PFSK-1 (cell line): ENCODE results near the gene RGS4.

Experiments
- POLR2AphosphoS5 ChIP-seq: IDR thresholded peaks from 2 replicates; pipeline ENCODE4 v1.6.1; 2012; ENCODE audit warnings: low read depth, mild to moderate bottlenecking, control low read depth, low read length, moderate library complexity
- TAF1 ChIP-seq: IDR thresholded peaks from 2 replicates; pipeline ENCODE4 v1.6.1; 2012; ENCODE audit warnings: low read length, control low read depth, borderline replicate concordance; ENCODE audit not compliant: insufficient read depth
- TF ChIP-seq, protein P1 (sequence below), 2 experiments: IDR thresholded peaks; 2 replicates each; pipeline versions ENCODE4 v1.6.1 to v1.8.0; 2011 to 2012; ENCODE audit warnings: low read depth in 2 of 2, low read length in 2 of 2, control low read depth in 1 of 2, inconsistent platforms in 1 of 2, mild to moderate bottlenecking in 1 of 2, moderate library complexity in 1 of 2; ENCODE audit not compliant: insufficient read depth in 1 of 2

DNA sequence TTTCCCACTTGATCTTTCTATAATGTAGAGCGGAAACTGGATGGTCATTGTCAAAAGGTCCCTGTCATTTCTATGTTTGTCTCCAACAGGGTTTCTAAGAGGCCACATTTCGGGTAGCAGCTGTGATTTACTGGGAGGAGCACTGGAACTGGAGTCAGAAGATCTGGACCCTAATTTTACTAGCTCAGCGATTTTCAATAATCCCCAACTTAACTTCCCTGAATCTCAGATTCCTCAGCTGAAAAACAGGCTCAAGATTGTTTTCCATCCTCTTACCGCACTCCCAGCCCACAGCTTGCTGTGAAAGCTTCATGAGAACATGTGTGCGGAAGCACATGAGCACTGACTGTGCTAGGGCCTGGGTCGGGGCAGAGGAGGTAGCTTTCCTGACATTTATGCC is 19.9 kb upstream of the RGS4 start:
- TF ChIP-seq TAF1 (no peak), POLR2AphosphoS5 (no peak)
- TF ChIP-seq, protein P1, sequence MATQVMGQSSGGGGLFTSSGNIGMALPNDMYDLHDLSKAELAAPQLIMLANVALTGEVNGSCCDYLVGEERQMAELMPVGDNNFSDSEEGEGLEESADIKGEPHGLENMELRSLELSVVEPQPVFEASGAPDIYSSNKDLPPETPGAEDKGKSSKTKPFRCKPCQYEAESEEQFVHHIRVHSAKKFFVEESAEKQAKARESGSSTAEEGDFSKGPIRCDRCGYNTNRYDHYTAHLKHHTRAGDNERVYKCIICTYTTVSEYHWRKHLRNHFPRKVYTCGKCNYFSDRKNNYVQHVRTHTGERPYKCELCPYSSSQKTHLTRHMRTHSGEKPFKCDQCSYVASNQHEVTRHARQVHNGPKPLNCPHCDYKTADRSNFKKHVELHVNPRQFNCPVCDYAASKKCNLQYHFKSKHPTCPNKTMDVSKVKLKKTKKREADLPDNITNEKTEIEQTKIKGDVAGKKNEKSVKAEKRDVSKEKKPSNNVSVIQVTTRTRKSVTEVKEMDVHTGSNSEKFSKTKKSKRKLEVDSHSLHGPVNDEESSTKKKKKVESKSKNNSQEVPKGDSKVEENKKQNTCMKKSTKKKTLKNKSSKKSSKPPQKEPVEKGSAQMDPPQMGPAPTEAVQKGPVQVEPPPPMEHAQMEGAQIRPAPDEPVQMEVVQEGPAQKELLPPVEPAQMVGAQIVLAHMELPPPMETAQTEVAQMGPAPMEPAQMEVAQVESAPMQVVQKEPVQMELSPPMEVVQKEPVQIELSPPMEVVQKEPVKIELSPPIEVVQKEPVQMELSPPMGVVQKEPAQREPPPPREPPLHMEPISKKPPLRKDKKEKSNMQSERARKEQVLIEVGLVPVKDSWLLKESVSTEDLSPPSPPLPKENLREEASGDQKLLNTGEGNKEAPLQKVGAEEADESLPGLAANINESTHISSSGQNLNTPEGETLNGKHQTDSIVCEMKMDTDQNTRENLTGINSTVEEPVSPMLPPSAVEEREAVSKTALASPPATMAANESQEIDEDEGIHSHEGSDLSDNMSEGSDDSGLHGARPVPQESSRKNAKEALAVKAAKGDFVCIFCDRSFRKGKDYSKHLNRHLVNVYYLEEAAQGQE (IDR thresholded peaks at IDR 0.05; ENCODE audit: insufficient read depth in 1 of 2, low read depth in 2 of 2, low read length in 2 of 2), result no peak
